ENCODE measurements around the gene PCDHA13. TPM values are rescaled to one million over a fixed set of nuclear protein-coding genes. Genes with fewer than 3 reads are reported as not detected.

The PCDHA13 gene
- total RNA-seq, 1 donor from 2014 or later: 0.42 TPM

Other genes with a start within 250 kb of the PCDHA13 start
- gene CD14, start 248.9 kb upstream of the PCDHA13 start, total RNA-seq: 17.3 TPM
- gene TMCO6, start 242.7 kb upstream of the PCDHA13 start, total RNA-seq: 24.1 TPM
- 48.1 TPM for gene NDUFA2, start 234.5 kb upstream of the PCDHA13 start, total RNA-seq
- gene IK, start 234.3 kb upstream of the PCDHA13 start, total RNA-seq: 78.8 TPM
- gene WDR55, start 217.2 kb upstream of the PCDHA13 start, total RNA-seq: 26.3 TPM
- gene DND1, start 208.5 kb upstream of the PCDHA13 start, total RNA-seq: 2.7 TPM
- gene HARS1, start 190.8 kb upstream of the PCDHA13 start, total RNA-seq: 57.0 TPM
- gene HARS2, start 190.7 kb upstream of the PCDHA13 start, total RNA-seq: 34.0 TPM
- gene ZMAT2, start 181.7 kb upstream of the PCDHA13 start, total RNA-seq: 58.5 TPM
- gene PCDHA1, start 96.0 kb upstream of the PCDHA13 start, total RNA-seq: not detected
- not detected for gene PCDHA2, start 87.3 kb upstream of the PCDHA13 start, total RNA-seq
- gene PCDHA3, start 81.1 kb upstream of the PCDHA13 start, total RNA-seq: 0.31 TPM
- 1.5 TPM for gene PCDHA4, start 75.1 kb upstream of the PCDHA13 start, total RNA-seq
- gene PCDHA5, start 60.5 kb upstream of the PCDHA13 start, total RNA-seq: 0.49 TPM
- 0.96 TPM for gene PCDHA6, start 54.2 kb upstream of the PCDHA13 start, total RNA-seq
- 1.1 TPM for gene PCDHA7, start 47.9 kb upstream of the PCDHA13 start, total RNA-seq
- not detected for gene PCDHA8, start 40.9 kb upstream of the PCDHA13 start, total RNA-seq
- gene PCDHA9, start 33.7 kb upstream of the PCDHA13 start, total RNA-seq: 0.34 TPM
- gene PCDHA10, start 26.2 kb upstream of the PCDHA13 start, total RNA-seq: 1.5 TPM
- 0.57 TPM for gene PCDHA11, start 13.2 kb upstream of the PCDHA13 start, total RNA-seq
- gene PCDHA12, start 6.8 kb upstream of the PCDHA13 start, total RNA-seq: 0.89 TPM
- gene PCDHAC1, start 44.2 kb downstream of the PCDHA13 start, total RNA-seq: 0.47 TPM
- gene PCDHAC2, start 84.4 kb downstream of the PCDHA13 start, total RNA-seq: 4.0 TPM
- gene PCDHB1, start 169.2 kb downstream of the PCDHA13 start, total RNA-seq: 0.13 TPM
- 1.8 TPM for gene PCDHB2, start 212.5 kb downstream of the PCDHA13 start, total RNA-seq
- 1.1 TPM for gene PCDHB3, start 218.3 kb downstream of the PCDHA13 start, total RNA-seq
- 2.2 TPM for gene PCDHB4, start 239.7 kb downstream of the PCDHA13 start, total RNA-seq